Middle frontal gyrus (tissue), 1 donor: ENCODE measurements around the gene YBX2.
"Not testable (repeated sequence)": the region's sequence is repeated elsewhere in the genome, so short reads cannot be mapped to it uniquely, and the experiment has no call there.

ENCODE experiments used
- DNase-seq: peaks from one replicate; pipeline ENCODE4 v3.0.0-alpha.2; 2015; ENCODE audit warnings: low spot score; ENCODE audit errors: extremely low spot score

Gene YBX2

DNA sequence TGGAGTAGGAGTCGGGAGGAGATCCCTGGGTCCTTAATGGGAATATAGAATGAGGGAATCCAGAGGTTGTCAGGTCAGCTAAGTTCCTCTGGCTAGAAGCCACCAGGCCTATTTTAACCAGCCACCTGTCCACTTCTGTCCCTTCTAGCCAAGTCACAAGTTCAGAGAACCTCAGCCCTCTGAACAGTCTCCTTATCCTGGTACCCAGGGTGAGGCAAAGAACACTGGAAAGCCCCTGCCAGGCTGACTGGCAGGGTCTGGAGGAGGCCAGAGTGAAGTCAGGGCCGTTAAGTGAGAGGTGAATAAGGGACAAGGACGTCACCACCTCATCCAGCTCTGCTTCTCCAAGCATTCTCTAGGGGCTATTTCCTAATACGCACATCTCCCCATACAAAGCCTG is 45.6 kb downstream of the YBX2 start:
- DNase-seq, result no peak

- no peak for DNase-seq
These were observed 47.7 kb downstream of the YBX2 start for GRCh38 chr17:7246779-7247178.

- not testable (repeated sequence) for DNase-seq
These were observed 50.6 kb downstream of the YBX2 start for GRCh38 chr17:7243838-7244237.

DNA sequence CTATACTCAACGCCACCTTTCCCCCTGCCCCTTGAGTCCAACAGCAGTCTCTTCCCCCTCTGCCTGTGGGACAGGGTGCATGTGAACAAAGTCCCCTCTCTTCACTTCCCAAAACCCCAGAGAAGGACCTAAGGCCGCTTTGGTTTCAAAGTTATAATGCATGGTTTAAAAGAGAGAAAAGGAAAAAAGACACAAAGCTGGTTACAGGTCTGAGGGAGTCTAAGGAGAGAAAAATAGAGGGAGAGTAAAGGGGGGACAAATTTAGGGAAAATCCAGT is 51.0 kb downstream of the YBX2 start:
- no peak for DNase-seq

- peak; percentile 89 for DNase-seq
These were observed 51.6 kb downstream of the YBX2 start for GRCh38 chr17:7242717-7243452.

GRCh38 chr17:7241783-7242716 is 52.4 kb downstream of the YBX2 start, which contains the start of gene GABARAP:
Gene GABARAP, minus strand, starts transcription at chr17:7242449. Its CDS starts 119 bp downstream, at chr17:7242330.
- DNase-seq, result peak; percentile 93

- DNase-seq, result no peak
These were observed 53.2 kb downstream of the YBX2 start for GRCh38 chr17:7241090-7241733.

- DNase-seq, result no peak
These were observed 54.1 kb downstream of the YBX2 start for GRCh38 chr17:7240375-7240774.

DNA sequence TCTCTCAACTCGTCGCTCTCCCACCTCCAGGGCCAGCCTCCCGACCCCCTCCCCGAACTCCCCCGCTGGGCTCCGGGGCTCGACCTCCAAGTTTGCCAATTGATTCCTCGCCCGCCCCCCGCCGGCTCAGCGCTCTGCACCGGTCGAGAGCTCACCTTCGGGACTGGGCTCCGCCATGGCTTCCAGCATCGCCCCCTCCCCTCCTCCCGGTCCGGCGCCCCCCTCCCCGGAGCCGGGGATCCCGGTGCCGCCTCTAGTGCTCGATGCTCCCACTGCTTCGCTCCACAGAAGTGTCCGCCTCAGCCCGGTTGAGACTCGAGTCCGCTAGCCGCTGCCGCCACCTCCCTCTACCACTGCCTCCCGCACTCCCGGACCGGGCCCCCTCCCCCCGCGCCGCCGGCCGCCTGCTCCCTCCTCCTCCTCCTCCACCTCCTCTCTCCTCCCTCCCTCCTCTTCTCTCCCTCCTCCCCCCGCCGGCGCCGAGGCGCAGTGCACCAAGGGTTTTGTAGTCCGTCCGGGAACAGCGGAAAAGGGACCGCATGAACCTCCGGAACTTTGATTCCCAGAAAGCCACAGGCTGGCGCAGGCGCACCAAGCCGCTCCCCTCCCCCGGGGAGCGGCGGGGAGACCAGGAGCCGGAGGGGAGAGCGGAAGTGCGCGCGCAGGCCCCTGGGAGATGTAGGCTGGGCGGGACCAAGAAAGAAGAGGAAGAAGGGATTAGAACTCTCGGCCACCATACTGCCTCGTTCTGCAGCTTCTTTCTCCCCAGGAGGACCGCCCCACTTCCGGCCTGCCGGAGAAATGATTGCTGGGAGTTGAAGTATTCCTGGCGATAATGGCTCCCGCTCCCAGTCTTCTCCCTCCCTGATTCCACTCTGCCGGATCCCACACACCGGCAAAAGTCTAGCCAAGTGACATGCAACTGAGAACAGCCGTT is 55.1 kb downstream of the YBX2 start, which contains the start of gene PHF23:
PHF23 (minus strand) TSS at position 367 of the 937 bp plus-strand sequence; CDS start at position 189, 178 bp downstream.
- DNase-seq, result peak; percentile 99

- no peak for DNase-seq
These were observed 55.9 kb downstream of the YBX2 start for GRCh38 chr17:7238420-7239090.
